ENCODE results near the gene RGS21.

- TF ChIP-seq POLR2AphosphoS5 (IDR thresholded peaks at IDR 0.05; ENCODE audit: low read depth, low read length) (no peak), POLR2A (IDR thresholded peaks at IDR 0.05; ENCODE audit: borderline replicate concordance, extremely low read depth, insufficient read depth, insufficient read length) (no peak), EZH2phosphoT487 (IDR thresholded peaks at IDR 0.05; ENCODE audit: borderline replicate concordance) (no peak), EZH2 (IDR thresholded peaks at IDR 0.05) (no peak), EGR1 (IDR thresholded peaks at IDR 0.05; ENCODE audit: low read depth) (no peak), TCF7L2 (IDR thresholded peaks at IDR 0.05; ENCODE audit: borderline replicate concordance, extremely low read depth, insufficient read depth, insufficient read length) (no peak), CEBPB (IDR thresholded peaks at IDR 0.05; ENCODE audit: low read depth) (no peak), ZFX (IDR thresholded peaks at IDR 0.05) (no peak), JUND (IDR thresholded peaks at IDR 0.05) (no peak), SRF (IDR thresholded peaks at IDR 0.05; ENCODE audit: low read depth) (no peak), CBX3 (IDR thresholded peaks at IDR 0.05; ENCODE audit: low read depth) (no peak)
- TF ChIP-seq, protein P1, sequence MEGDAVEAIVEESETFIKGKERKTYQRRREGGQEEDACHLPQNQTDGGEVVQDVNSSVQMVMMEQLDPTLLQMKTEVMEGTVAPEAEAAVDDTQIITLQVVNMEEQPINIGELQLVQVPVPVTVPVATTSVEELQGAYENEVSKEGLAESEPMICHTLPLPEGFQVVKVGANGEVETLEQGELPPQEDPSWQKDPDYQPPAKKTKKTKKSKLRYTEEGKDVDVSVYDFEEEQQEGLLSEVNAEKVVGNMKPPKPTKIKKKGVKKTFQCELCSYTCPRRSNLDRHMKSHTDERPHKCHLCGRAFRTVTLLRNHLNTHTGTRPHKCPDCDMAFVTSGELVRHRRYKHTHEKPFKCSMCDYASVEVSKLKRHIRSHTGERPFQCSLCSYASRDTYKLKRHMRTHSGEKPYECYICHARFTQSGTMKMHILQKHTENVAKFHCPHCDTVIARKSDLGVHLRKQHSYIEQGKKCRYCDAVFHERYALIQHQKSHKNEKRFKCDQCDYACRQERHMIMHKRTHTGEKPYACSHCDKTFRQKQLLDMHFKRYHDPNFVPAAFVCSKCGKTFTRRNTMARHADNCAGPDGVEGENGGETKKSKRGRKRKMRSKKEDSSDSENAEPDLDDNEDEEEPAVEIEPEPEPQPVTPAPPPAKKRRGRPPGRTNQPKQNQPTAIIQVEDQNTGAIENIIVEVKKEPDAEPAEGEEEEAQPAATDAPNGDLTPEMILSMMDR (IDR thresholded peaks at IDR 0.05 in 2 of 3, conservative IDR thresholded peaks at IDR 0.05 in 1 of 3; ENCODE audit: borderline replicate concordance in 1 of 3, insufficient read depth in 1 of 3, low read depth in 2 of 3, low read length in 2 of 3), result no peak
- TF ChIP-seq, protein P2, sequence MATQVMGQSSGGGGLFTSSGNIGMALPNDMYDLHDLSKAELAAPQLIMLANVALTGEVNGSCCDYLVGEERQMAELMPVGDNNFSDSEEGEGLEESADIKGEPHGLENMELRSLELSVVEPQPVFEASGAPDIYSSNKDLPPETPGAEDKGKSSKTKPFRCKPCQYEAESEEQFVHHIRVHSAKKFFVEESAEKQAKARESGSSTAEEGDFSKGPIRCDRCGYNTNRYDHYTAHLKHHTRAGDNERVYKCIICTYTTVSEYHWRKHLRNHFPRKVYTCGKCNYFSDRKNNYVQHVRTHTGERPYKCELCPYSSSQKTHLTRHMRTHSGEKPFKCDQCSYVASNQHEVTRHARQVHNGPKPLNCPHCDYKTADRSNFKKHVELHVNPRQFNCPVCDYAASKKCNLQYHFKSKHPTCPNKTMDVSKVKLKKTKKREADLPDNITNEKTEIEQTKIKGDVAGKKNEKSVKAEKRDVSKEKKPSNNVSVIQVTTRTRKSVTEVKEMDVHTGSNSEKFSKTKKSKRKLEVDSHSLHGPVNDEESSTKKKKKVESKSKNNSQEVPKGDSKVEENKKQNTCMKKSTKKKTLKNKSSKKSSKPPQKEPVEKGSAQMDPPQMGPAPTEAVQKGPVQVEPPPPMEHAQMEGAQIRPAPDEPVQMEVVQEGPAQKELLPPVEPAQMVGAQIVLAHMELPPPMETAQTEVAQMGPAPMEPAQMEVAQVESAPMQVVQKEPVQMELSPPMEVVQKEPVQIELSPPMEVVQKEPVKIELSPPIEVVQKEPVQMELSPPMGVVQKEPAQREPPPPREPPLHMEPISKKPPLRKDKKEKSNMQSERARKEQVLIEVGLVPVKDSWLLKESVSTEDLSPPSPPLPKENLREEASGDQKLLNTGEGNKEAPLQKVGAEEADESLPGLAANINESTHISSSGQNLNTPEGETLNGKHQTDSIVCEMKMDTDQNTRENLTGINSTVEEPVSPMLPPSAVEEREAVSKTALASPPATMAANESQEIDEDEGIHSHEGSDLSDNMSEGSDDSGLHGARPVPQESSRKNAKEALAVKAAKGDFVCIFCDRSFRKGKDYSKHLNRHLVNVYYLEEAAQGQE (IDR thresholded peaks at IDR 0.05; ENCODE audit: low read depth), result no peak
- TF ChIP-seq, protein P3, sequence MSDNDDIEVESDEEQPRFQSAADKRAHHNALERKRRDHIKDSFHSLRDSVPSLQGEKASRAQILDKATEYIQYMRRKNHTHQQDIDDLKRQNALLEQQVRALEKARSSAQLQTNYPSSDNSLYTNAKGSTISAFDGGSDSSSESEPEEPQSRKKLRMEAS (IDR thresholded peaks at IDR 0.05), result no peak
Observed at GRCh38 chr1:192343344-192343743, 26.6 kb downstream of the RGS21 start.
